Suprapubic skin (tissue), 4 donors: Measurements from ENCODE around the gene CXCR4. TPM values are rescaled to one million over a fixed set of nuclear protein-coding genes. Genes with fewer than 3 reads are reported as not detected.

Experiments
- DNase-seq, 2 donors: peaks; one replicate each; pipeline ENCODE4 v3.0.0-alpha.2; 2019; ENCODE audit warnings: low spot score in 2 of 2
- H3K27ac ChIP-seq: fragments of 200-600 bp; sonication (generic); one replicate; pipeline ENCODE4 v1.5.1; 2019
- H3K27me3 ChIP-seq: fragments of 200-600 bp; sonication (generic); one replicate; pipeline ENCODE4 v1.5.1; 2019
- H3K36me3 ChIP-seq: fragments of 200-600 bp; sonication (generic); one replicate; pipeline ENCODE4 v1.5.1; 2019
- H3K4me1 ChIP-seq: fragments of 200-600 bp; sonication (generic); one replicate; pipeline ENCODE4 v1.5.1; 2019
- H3K4me3 ChIP-seq: fragments of 200-600 bp; sonication (generic); one replicate; pipeline ENCODE4 v1.5.1; 2019; ENCODE audit warnings: mild to moderate bottlenecking
- H3K9me3 ChIP-seq: fragments of 200-600 bp; sonication (generic); one replicate; pipeline ENCODE4 v1.5.1; 2019
- EP300 ChIP-seq: sonication (generic); formaldehyde crosslinking; IDR thresholded peaks from one replicate; pipeline ENCODE4 v1.6.1; 2017; ENCODE audit warnings: antibody characterized with exemption
- POLR2A ChIP-seq, 2 donors: fragments of 450-650 bp; IDR thresholded peaks; one replicate each; pipeline ENCODE4 v1.6.1; 2017; ENCODE audit warnings: antibody characterized with exemption in 2 of 2, mild to moderate bottlenecking in 2 of 2, moderate library complexity in 2 of 2
- POLR2AphosphoS5 ChIP-seq, 3 donors: sonication (generic); formaldehyde crosslinking; IDR thresholded peaks; one replicate each; pipeline ENCODE4 v1.6.1; 2017; ENCODE audit warnings: antibody characterized with exemption in 3 of 3
- WGBS: methylation state at CpG from one replicate; pipeline ENCODE4 v1.1.5; 2018; 5-methylcytosine and 5-hydroxymethylcytosine counted together
- total RNA-seq, 4 donors: library from RNA; depleted of rRNA; stranded (reverse); fragments of >200 nt; gene quantifications; one replicate each; pipeline ENCODE4 v1.1.0, GENCODE V29; 2016
- TF ChIP-seq, protein P1 (sequence below), 2 donors: fragments of 200-600 bp in 1 of 2; fragments of 450-650 bp in 1 of 2; sonication (generic) in 1 of 2; IDR thresholded peaks; one replicate each; pipeline ENCODE4 v1.5.1; 2016 to 2019; ENCODE audit warnings: antibody characterized with exemption in 2 of 2, mild to moderate bottlenecking in 1 of 2, moderate library complexity in 1 of 2

Gene CXCR4
- total RNA-seq, 4 donors from 2014 or later: 5.1 to 6.8 (median 5.6) TPM

DNA sequence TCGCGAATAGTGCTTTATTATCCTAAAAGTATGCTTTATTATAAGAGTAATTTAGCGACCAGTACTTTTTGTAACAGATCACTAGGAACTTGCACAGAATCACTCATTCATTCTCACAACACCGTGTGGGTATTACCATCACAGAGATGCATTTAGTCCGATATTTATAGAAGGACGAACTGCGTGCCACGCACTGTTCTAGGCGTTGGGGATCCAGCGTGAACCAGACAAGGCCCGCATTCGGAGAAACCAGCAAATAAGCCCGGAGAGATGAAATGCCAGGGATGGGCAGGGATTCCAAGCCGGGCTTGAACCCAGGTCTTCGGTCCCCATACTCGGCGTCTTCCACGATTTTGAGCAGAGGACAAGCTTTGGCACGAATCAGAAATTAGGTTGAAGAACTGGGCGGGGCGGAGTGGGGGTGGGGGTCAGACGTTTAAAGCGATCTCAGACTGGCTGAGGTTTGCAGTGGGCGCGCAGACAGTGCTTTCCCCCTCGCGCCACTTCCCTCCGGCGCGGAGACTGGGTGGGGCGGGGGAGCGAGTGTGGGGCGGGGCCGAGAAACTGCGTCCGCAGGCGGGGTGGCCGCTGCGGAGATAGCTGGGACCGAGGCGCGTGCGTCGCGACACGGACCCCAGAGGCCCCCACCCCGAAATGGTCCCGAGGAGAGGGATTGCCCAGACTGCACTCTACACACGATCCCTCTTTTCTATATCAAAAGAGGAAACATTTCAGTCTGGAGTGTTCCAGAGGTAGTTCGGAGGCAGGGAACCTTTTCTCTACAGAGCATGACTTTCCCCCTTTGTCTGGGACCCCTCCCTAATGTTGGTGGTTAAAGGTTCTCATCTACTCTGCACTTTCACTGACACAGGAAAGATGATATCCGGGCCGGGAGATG, 1.1 kb upstream of the CXCR4 start:
- no peaks in the 10 kb centered on the region for H3K9me3 ChIP-seq
- peak overlapping the region; percentile 57 for H3K4me3 ChIP-seq
- WGBS: under 1% methylated on average over 26 of the region's 52 CpGs
- no peaks in the 10 kb centered on the region for H3K36me3 ChIP-seq
- peaks cover 38% of the 10 kb centered on the region for H3K4me1 ChIP-seq
- TF ChIP-seq POLR2AphosphoS5 (IDR thresholded peaks at IDR 0.05) (no peak), EP300 (no peak), POLR2A (IDR thresholded peaks at IDR 0.05) (no peak)
- TF ChIP-seq, protein P1, sequence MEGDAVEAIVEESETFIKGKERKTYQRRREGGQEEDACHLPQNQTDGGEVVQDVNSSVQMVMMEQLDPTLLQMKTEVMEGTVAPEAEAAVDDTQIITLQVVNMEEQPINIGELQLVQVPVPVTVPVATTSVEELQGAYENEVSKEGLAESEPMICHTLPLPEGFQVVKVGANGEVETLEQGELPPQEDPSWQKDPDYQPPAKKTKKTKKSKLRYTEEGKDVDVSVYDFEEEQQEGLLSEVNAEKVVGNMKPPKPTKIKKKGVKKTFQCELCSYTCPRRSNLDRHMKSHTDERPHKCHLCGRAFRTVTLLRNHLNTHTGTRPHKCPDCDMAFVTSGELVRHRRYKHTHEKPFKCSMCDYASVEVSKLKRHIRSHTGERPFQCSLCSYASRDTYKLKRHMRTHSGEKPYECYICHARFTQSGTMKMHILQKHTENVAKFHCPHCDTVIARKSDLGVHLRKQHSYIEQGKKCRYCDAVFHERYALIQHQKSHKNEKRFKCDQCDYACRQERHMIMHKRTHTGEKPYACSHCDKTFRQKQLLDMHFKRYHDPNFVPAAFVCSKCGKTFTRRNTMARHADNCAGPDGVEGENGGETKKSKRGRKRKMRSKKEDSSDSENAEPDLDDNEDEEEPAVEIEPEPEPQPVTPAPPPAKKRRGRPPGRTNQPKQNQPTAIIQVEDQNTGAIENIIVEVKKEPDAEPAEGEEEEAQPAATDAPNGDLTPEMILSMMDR (IDR thresholded peaks at IDR 0.05): no peak
- no peak overlapping the region for H3K27ac ChIP-seq
- H3K27me3 ChIP-seq: peaks cover 73% of the 10 kb centered on the region
- DNase-seq: peak in 1 of 2 donors; percentile 74

DNA sequence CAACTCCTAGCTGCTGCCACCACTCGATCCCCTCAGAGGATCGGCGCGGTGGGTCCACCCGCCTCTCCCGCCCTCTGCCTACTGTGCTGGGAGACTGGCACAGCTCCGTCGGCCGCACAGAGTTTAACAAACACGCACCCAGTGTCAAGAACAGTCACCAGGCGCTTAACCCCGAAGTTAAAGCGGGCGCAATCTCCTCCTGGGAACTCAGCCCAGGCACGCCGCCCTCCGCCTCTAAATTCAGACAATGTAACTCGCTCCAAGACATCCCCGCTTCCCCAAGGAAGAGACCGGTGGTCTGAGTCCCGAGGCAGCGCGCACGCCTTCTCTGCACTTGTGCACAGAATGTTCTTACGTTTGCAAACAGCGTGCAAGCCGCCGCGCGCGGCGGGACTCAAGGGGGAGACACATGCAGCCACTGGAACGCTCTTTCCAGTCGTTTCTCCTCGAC, 533 bp downstream of the CXCR4 start:
- Histone ChIP-seq H3K27ac (peak overlapping the region; percentile 49), H3K27me3 (peaks cover 87% of the 10 kb centered on the region), H3K36me3 (no peaks in the 10 kb centered on the region), H3K9me3 (no peaks in the 10 kb centered on the region), H3K4me1 (peaks cover 38% of the 10 kb centered on the region), H3K4me3 (peak overlapping the region; percentile 57)
- 0% methylated on average over 26 of the region's 35 CpGs for WGBS
- DNase-seq: no peak
- no peak for TF ChIP-seq POLR2AphosphoS5 (IDR thresholded peaks at IDR 0.05)
- TF ChIP-seq POLR2A (IDR thresholded peaks at IDR 0.05): peak in 1 of 2 donors; percentile 39

DNA sequence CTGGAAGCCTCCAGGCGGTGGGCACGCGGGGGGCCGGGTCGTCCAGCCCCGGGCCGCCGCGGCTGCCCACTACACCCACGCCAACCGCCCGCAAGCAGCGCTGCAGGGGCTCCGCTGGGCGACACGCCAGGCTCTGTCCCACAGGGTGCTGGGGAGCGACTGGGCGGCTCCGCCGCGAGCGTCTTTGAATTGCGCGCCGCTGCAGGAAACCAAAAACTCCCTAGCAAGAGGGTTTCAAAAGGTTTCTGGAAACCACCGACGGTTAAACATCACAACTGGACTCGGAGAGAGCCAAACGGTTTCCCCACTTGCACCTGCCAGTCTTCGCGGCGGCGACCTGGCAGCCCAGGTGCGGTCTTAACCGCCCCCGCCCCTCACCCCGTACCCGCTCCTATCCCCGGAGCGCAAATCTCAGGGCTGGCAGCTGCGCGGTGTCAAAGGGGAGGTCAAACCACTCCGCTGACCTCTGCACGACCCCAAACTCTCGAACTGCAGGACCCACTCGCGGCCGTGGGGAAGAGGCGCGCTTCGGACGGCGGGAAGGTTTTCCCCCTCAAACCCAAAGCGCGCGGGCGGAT, 1.0 kb downstream of the CXCR4 start:
- H3K27me3 ChIP-seq: peaks cover 93% of the 10 kb centered on the region
- no peak for DNase-seq
- no peaks in the 10 kb centered on the region for H3K36me3 ChIP-seq
- WGBS: 0% methylated on average over 1 of the region's 57 CpGs
- peak overlapping the region; percentile 49 for H3K27ac ChIP-seq
- peak overlapping the region; percentile 57 for H3K4me3 ChIP-seq
- peaks cover 38% of the 10 kb centered on the region for H3K4me1 ChIP-seq
- TF ChIP-seq POLR2AphosphoS5 (IDR thresholded peaks at IDR 0.05) (no peak), POLR2A (IDR thresholded peaks at IDR 0.05) (peak in 1 of 2 donors; percentile 6)
- no peaks in the 10 kb centered on the region for H3K9me3 ChIP-seq

DNA sequence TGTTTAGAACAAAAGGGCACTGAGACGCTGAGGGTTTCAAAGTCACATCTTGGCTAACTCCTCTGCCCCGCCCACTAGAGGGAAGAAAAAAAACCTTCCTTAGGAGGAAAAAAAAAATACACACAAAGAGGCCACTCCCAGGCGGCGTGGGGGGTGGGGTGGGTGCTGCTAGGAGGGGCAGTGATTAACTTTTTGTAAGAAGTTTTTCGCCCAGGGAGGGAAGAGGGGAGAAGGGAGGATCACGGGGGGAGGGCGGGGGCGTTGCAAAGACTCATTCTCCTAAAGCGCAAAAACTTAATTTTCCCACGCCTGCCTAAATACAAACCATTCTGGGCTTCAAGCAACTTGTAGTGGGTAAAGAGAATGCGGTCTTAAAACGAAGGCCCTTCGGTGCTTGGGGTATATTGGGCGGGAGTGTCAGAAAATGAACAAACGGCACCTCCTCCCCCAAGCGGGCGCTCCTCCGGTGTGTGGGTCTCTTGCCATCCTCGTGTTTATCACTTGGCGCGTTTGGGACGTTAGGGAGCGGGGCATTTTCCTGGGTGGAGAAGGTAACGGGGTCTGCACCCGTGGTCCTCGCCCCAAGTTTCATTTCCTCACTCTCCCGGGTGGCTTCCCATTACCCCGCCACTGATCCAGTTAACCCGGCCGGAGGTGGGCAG, 1.7 kb downstream of the CXCR4 start:
- Histone ChIP-seq H3K4me3 (peak overlapping the region; percentile 57), H3K4me1 (peaks cover 38% of the 10 kb centered on the region), H3K27me3 (peaks cover 87% of the 10 kb centered on the region), H3K36me3 (no peaks in the 10 kb centered on the region), H3K9me3 (no peaks in the 10 kb centered on the region), H3K27ac (peak overlapping the region; percentile 49)
- DNase-seq: no peak
- WGBS: 3% methylated on average over 19 of the region's 30 CpGs
- TF ChIP-seq EP300 (no peak), POLR2A (IDR thresholded peaks at IDR 0.05) (no peak), POLR2AphosphoS5 (IDR thresholded peaks at IDR 0.05) (no peak)
- TF ChIP-seq, protein P1 (IDR thresholded peaks at IDR 0.05): no peak

DNA sequence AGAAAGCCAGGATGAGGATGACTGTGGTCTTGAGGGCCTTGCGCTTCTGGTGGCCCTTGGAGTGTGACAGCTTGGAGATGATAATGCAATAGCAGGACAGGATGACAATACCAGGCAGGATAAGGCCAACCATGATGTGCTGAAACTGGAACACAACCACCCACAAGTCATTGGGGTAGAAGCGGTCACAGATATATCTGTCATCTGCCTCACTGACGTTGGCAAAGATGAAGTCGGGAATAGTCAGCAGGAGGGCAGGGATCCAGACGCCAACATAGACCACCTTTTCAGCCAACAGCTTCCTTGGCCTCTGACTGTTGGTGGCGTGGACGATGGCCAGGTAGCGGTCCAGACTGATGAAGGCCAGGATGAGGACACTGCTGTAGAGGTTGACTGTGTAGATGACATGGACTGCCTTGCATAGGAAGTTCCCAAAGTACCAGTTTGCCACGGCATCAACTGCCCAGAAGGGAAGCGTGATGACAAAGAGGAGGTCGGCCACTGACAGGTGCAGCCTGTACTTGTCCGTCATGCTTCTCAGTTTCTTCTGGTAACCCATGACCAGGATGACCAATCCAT, 2.7 kb downstream of the CXCR4 start:
- H3K4me3 ChIP-seq: no peak overlapping the region
- TF ChIP-seq EP300 (no peak), POLR2A (IDR thresholded peaks at IDR 0.05) (no peak), POLR2AphosphoS5 (IDR thresholded peaks at IDR 0.05) (no peak)
- TF ChIP-seq, protein P1 (IDR thresholded peaks at IDR 0.05): no peak
- WGBS: 96% methylated on average over 12 of the region's 12 CpGs
- no peak for DNase-seq
- H3K4me1 ChIP-seq: peaks cover 38% of the 10 kb centered on the region
- H3K9me3 ChIP-seq: no peaks in the 10 kb centered on the region
- H3K27me3 ChIP-seq: peaks cover 83% of the 10 kb centered on the region
- H3K27ac ChIP-seq: no peak overlapping the region
- no peaks in the 10 kb centered on the region for H3K36me3 ChIP-seq
